Suprapubic skin (tissue), 4 donors: ENCODE measurements around the gene USH1C. TPM values are rescaled to one million over a fixed set of nuclear protein-coding genes. Genes with fewer than 3 reads are reported as not detected.

ENCODE experiments used
- DNase-seq, 2 donors: peaks; one replicate each; pipeline ENCODE4 v3.0.0-alpha.2; 2019; ENCODE audit warnings: low spot score in 2 of 2
- H3K27ac ChIP-seq: fragments of 200-600 bp; sonication (generic); one replicate; pipeline ENCODE4 v1.5.1; 2019
- H3K27me3 ChIP-seq: fragments of 200-600 bp; sonication (generic); one replicate; pipeline ENCODE4 v1.5.1; 2019
- H3K36me3 ChIP-seq: fragments of 200-600 bp; sonication (generic); one replicate; pipeline ENCODE4 v1.5.1; 2019
- H3K4me1 ChIP-seq: fragments of 200-600 bp; sonication (generic); one replicate; pipeline ENCODE4 v1.5.1; 2019
- H3K4me3 ChIP-seq: fragments of 200-600 bp; sonication (generic); one replicate; pipeline ENCODE4 v1.5.1; 2019; ENCODE audit warnings: mild to moderate bottlenecking
- H3K9me3 ChIP-seq: fragments of 200-600 bp; sonication (generic); one replicate; pipeline ENCODE4 v1.5.1; 2019
- EP300 ChIP-seq: sonication (generic); formaldehyde crosslinking; IDR thresholded peaks from one replicate; pipeline ENCODE4 v1.6.1; 2017; ENCODE audit warnings: antibody characterized with exemption
- POLR2A ChIP-seq, 2 donors: fragments of 450-650 bp; IDR thresholded peaks; one replicate each; pipeline ENCODE4 v1.6.1; 2017; ENCODE audit warnings: antibody characterized with exemption in 2 of 2, mild to moderate bottlenecking in 2 of 2, moderate library complexity in 2 of 2
- POLR2AphosphoS5 ChIP-seq, 3 donors: sonication (generic); formaldehyde crosslinking; IDR thresholded peaks; one replicate each; pipeline ENCODE4 v1.6.1; 2017; ENCODE audit warnings: antibody characterized with exemption in 3 of 3
- WGBS: methylation state at CpG from one replicate; pipeline ENCODE4 v1.1.5; 2018; 5-methylcytosine and 5-hydroxymethylcytosine counted together
- total RNA-seq, 4 donors: library from RNA; depleted of rRNA; stranded (reverse); fragments of >200 nt; gene quantifications; one replicate each; pipeline ENCODE4 v1.1.0, GENCODE V29; 2016
- TF ChIP-seq, protein P1 (sequence below), 2 donors: fragments of 200-600 bp in 1 of 2; fragments of 450-650 bp in 1 of 2; sonication (generic) in 1 of 2; IDR thresholded peaks; one replicate each; pipeline ENCODE4 v1.5.1; 2016 to 2019; ENCODE audit warnings: antibody characterized with exemption in 2 of 2, mild to moderate bottlenecking in 1 of 2, moderate library complexity in 1 of 2

The USH1C gene
- total RNA-seq, 4 donors from 2014 or later = not detected

DNA sequence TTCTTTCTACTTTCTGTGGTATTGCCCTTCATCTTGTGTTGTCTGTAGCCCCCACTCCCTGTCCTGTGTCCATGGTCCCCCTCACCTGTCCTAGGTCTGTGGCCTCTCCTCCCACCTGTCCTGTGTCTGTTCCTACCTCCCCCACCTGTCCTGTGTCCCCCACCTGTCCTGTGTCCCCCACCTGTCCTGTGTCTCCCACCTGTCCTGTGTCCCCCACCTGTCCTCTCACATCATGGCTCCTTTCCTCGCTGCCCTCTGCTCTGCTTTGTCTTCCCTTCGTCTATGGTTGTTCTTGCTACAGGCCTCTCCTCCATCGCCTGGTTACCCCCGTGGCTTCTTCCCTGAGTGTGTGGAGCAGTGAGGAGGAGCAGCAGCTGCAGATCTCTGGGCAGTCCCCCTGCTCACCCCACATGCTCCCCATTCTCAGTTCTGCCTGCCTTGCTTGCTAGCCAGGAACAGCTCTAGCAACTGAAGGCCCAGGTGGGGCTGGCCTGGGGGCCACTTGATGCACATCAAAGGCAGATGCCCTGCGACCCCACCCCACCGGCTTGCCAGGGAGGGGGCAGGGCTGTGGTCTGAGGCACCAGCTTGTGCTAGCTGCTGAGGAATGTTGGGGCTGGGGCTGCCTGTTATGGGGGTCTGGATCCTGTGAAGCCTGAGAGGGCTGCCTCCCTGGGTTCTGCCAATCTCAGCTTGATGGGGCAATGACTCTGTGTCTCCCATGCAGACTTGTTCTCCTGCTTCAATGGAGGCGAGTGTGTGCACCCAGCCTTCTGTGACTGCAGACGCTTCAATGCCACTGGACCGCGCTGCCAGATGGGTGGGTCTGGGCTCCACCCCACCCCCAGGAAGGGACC lies 8.4 kb upstream of the USH1C start:
- WGBS = 94% methylated on average over 5 of the region's 10 CpGs
- no peak overlapping the region for H3K27ac ChIP-seq
- H3K27me3 ChIP-seq = peaks cover 24% of the 10 kb centered on the region
- DNase-seq = no peak
- H3K36me3 ChIP-seq = no peaks in the 10 kb centered on the region
- no peaks in the 10 kb centered on the region for H3K9me3 ChIP-seq
- no peaks in the 10 kb centered on the region for H3K4me1 ChIP-seq
- TF ChIP-seq, protein P1, sequence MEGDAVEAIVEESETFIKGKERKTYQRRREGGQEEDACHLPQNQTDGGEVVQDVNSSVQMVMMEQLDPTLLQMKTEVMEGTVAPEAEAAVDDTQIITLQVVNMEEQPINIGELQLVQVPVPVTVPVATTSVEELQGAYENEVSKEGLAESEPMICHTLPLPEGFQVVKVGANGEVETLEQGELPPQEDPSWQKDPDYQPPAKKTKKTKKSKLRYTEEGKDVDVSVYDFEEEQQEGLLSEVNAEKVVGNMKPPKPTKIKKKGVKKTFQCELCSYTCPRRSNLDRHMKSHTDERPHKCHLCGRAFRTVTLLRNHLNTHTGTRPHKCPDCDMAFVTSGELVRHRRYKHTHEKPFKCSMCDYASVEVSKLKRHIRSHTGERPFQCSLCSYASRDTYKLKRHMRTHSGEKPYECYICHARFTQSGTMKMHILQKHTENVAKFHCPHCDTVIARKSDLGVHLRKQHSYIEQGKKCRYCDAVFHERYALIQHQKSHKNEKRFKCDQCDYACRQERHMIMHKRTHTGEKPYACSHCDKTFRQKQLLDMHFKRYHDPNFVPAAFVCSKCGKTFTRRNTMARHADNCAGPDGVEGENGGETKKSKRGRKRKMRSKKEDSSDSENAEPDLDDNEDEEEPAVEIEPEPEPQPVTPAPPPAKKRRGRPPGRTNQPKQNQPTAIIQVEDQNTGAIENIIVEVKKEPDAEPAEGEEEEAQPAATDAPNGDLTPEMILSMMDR (IDR thresholded peaks at IDR 0.05) = no peak
- no peak for TF ChIP-seq POLR2A (IDR thresholded peaks at IDR 0.05)
- no peak for TF ChIP-seq EP300
- TF ChIP-seq POLR2AphosphoS5 (IDR thresholded peaks at IDR 0.05) = no peak
- H3K4me3 ChIP-seq = no peak overlapping the region

DNA sequence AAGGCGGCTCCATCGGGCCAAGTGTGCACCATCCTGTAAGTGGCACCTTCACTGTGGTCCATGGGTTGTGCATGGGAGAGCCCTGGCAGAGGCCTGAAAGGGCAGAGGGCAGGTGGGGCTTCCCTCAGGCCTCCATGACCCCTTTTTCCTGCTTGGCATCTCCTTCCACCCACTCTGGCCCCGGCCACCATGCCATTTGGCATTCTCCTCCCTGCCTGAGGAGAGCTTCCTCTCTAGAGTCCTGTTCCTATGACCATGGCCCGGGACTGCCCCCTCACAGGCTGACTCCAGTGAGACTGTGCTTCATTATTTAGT lies 7.8 kb upstream of the USH1C start:
- TF ChIP-seq, protein P1 (IDR thresholded peaks at IDR 0.05) = no peak
- TF ChIP-seq POLR2A (IDR thresholded peaks at IDR 0.05) = no peak
- no peak for TF ChIP-seq POLR2AphosphoS5 (IDR thresholded peaks at IDR 0.05)
- TF ChIP-seq EP300 = no peak
- no peak overlapping the region for H3K4me3 ChIP-seq
- no peaks in the 10 kb centered on the region for H3K4me1 ChIP-seq
- no peaks in the 10 kb centered on the region for H3K9me3 ChIP-seq
- no peak overlapping the region for H3K27ac ChIP-seq
- DNase-seq = no peak
- 80% methylated on average over 2 of the region's 4 CpGs for WGBS
- no peaks in the 10 kb centered on the region for H3K36me3 ChIP-seq
- peaks cover 27% of the 10 kb centered on the region for H3K27me3 ChIP-seq

DNA sequence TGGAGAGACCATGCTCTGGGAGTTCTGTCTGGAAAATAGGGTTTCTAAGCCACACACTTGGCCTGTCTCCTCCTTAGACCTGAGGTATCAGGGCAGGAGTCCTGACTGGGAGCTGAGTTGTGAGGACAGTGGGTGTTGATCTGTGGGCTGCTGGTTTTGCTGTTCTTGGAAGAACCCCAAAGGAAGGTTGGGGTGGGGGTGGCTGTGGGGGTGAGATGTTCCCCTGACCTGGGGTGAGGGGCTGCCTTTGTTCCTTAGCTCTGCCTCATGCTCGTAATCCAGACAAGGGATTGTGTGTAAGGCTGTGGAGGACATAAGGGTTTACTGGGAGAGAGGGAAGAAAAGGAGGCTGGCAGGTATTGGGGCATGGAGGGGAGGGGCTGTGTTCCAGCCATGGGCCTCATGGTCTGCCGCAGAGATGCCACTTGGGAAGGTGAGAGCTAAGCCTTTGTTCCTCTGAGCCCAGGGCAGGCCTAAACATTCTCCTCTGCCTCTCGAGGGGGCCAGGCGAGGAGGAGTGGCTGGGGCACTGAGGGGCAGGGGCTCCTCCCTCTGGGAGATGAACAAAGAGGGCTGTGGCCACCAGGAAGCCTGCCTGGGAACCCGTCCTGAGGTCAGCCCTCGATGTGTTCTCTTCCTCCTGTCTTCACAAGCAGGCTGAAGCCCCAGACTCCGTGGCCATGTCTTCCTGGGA lies 7.3 kb upstream of the USH1C start:
- Histone ChIP-seq H3K27me3 (peaks cover 31% of the 10 kb centered on the region), H3K27ac (no peak overlapping the region), H3K4me1 (no peaks in the 10 kb centered on the region), H3K4me3 (no peak overlapping the region), H3K9me3 (no peaks in the 10 kb centered on the region), H3K36me3 (no peaks in the 10 kb centered on the region)
- no peak for DNase-seq
- no peak for TF ChIP-seq POLR2A (IDR thresholded peaks at IDR 0.05)
- no peak for TF ChIP-seq POLR2AphosphoS5 (IDR thresholded peaks at IDR 0.05)
- TF ChIP-seq EP300 = no peak
- TF ChIP-seq, protein P1 (IDR thresholded peaks at IDR 0.05) = no peak
- WGBS = 68% methylated on average over 7 of the region's 7 CpGs

DNA sequence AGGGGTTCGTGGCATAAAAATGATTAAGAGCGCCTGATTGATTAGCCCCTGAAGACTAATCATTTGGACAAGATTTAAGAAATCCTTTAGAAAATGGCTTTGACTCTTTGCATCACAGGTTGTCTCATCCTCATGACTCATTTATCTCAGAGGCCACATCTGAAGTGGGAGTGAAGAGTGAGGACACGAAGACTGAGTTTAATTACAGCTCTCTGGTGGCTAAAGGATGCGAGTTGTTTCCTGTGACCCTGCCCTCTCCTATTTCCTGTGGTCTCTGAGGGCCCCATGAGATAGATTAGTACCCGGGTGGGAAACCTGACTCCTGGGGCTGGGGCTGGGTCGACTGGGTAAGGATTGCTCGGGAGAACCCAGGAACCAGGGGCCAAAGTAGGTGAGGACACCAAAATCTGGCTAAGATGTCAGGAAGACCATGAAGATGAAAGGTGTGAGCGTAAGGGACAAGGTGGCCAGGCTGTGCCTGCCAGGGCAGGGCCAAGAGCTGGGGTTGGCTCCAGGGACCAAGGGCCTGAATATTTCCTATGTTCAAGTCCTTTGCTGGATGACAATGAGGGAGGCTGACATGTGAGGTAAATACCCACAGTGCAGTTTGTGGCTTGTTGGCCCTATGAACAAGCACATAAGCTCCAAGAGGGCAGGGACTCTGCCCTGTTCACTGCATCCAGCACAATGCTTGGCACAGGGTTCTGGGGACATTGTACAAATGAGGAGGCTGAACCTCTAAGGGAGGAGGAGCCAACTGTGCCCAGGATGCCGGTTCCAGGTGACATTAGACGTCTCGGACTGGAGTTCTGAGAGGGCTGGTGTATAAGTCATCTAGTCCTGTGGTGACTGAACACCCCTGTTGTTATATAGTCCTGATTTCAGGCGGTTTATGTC lies 6.5 kb upstream of the USH1C start:
- peaks cover 37% of the 10 kb centered on the region for H3K27me3 ChIP-seq
- no peak overlapping the region for H3K4me3 ChIP-seq
- no peaks in the 10 kb centered on the region for H3K4me1 ChIP-seq
- DNase-seq = no peak
- H3K36me3 ChIP-seq = no peaks in the 10 kb centered on the region
- 64% methylated on average over 11 of the region's 12 CpGs for whole genome bisulfite sequencing
- no peaks in the 10 kb centered on the region for H3K9me3 ChIP-seq
- H3K27ac ChIP-seq = no peak overlapping the region
- TF ChIP-seq POLR2A (IDR thresholded peaks at IDR 0.05) (no peak), POLR2AphosphoS5 (IDR thresholded peaks at IDR 0.05) (no peak), EP300 (no peak)
- TF ChIP-seq, protein P1 (IDR thresholded peaks at IDR 0.05) = no peak
